AG04450 (cell line): ENCODE measurements around the gene CHCHD6. TPM values are rescaled to one million over a fixed set of nuclear protein-coding genes. Genes with fewer than 3 reads are reported as not detected.

Experiments
- CTCF ChIA-PET: fragments of 300-600, 350-600 bp; formaldehyde crosslinking; extraction: SDS; loops from one replicate; lab custom pipeline; 2022; ENCODE audit warnings: antibody characterized with exemption, inconsistent platforms; lab: Charles Lee
- POLR2A ChIA-PET: fragments of 350-600 bp; formaldehyde crosslinking; extraction: SDS; loops from one replicate; lab custom pipeline; 2021; ENCODE audit warnings: antibody characterized with exemption, inconsistent platforms; lab: Yijun Ruan, JAX
- DNase-seq: peaks from one replicate; pipeline ENCODE4 v3.0.0-alpha.2; 2011; ENCODE audit warnings: low read depth, low spot score
- H3K27ac ChIP-seq: one replicate; pipeline ENCODE4 v1.5.1; 2012; ENCODE audit warnings: low read depth, low read length, control low read depth
- H3K27me3 ChIP-seq: one replicate; pipeline ENCODE4 v1.6.0; 2012; ENCODE audit warnings: low read length; ENCODE audit not compliant: control insufficient read depth, insufficient read depth
- H3K4me3 ChIP-seq: 2 replicates; pipeline ENCODE4 v1.5.1; 2011; ENCODE audit warnings: mild to moderate bottlenecking, low read depth, low read length, control low read depth
- H3K9me3 ChIP-seq: 2 replicates; pipeline ENCODE4 v1.5.1; 2012; ENCODE audit warnings: low read length; ENCODE audit not compliant: control insufficient read depth, insufficient read depth
- polyA plus RNA-seq: library from polyadenylated mRNA; depleted of rRNA; stranded (reverse); fragments of >200 nt; gene quantifications from 2 replicates; pipeline ENCODE4 v1.2.3, GENCODE V29; 2011
- TF ChIP-seq, protein P1 (sequence below): IDR thresholded peaks from 2 replicates; pipeline ENCODE4 v1.5.1; 2011; ENCODE audit warnings: low read depth, low read length, control low read depth, inconsistent platforms

Gene CHCHD6
- polyA plus RNA-seq, 1 experiment, result 14.0 TPM

DNA sequence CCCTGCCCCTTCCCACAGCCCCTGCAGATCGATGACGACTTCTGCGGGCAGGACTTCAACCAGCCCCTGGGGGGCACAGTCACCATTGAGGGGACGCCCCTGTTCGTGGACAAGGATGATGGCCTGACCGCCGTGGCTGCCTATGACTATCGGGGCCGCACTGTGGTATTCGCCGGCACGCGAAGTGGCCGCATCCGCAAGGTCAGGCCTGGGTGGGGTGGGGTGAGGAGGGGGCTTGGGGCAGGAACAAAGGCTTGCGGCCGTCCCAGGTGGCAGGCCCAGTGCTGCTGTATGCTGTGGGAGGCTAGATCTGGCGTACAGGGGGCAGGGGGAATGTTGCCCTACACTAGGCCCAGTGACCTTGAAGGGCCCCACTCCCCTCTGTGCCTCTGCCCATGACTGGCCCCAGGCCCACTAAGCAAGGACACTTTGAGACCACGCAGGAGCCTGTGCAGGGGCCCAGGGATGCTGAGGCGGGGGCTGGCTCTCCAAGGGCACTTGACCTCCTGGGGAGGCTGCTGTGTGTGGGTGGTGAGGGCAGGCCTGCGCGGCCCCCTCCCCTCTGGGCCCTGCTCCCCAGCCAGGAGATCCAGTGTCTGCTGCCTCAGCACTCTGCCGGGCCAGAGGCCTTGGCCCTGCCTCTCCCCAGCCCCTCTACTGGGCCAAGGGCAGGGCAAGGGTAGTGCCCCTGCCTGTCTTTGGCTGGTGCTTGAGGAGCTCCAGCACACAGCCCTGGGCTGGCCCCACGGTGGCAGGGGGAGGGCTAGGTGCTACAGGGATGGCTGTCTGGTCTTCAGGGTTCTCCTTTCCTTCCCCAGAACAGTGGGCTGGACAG is 287.5 kb downstream of the CHCHD6 start:
- Histone ChIP-seq H3K27me3 (no peaks in the 10 kb centered on the region), H3K4me3 (no peak overlapping the region), H3K27ac (no peak overlapping the region), H3K9me3 (no peaks in the 10 kb centered on the region; the same call in 1 of the 2 replicates)
- CTCF ChIA-PET, result interaction anchor here (1.5 kb wide), 1 partner anchor 239 kb away, joined by 5 read pairs; no protein-coding TSS in a partner anchor
- TF ChIP-seq, protein P1, sequence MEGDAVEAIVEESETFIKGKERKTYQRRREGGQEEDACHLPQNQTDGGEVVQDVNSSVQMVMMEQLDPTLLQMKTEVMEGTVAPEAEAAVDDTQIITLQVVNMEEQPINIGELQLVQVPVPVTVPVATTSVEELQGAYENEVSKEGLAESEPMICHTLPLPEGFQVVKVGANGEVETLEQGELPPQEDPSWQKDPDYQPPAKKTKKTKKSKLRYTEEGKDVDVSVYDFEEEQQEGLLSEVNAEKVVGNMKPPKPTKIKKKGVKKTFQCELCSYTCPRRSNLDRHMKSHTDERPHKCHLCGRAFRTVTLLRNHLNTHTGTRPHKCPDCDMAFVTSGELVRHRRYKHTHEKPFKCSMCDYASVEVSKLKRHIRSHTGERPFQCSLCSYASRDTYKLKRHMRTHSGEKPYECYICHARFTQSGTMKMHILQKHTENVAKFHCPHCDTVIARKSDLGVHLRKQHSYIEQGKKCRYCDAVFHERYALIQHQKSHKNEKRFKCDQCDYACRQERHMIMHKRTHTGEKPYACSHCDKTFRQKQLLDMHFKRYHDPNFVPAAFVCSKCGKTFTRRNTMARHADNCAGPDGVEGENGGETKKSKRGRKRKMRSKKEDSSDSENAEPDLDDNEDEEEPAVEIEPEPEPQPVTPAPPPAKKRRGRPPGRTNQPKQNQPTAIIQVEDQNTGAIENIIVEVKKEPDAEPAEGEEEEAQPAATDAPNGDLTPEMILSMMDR, result no peak
- POLR2A ChIA-PET, result no interaction called here
- DNase-seq, result no peak

DNA sequence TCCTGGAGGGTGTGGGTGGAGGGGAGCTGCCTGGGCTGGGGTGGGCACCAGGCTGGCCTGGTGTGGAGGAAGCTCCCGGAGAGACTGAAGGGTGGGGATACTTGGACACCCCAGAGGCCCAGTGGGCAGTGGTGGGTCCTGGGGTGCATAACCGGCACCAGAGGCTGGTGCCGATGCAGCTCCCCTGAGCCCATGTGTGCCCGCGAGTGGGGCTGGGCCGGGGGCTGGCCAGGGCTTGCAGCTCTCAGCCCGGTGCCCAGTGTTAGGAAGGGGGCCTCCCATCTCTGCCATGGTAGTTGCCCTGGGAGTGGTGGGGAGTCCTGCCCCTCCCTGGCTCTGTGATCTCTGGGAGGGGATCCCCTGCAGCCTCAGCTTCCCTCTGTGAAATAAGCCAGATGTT is 288.2 kb downstream of the CHCHD6 start:
- CTCF ChIA-PET, result interaction anchor here (1.5 kb wide), 1 partner anchor 240 kb away, joined by 5 read pairs; no protein-coding TSS in a partner anchor
- Histone ChIP-seq H3K9me3 (no peaks in the 10 kb centered on the region; the same call in 1 of the 2 replicates), H3K4me3 (no peak overlapping the region), H3K27ac (no peak overlapping the region), H3K27me3 (no peaks in the 10 kb centered on the region)
- POLR2A ChIA-PET, result no interaction called here
- TF ChIP-seq, protein P1, result no peak
- no peak for DNase-seq

DNA sequence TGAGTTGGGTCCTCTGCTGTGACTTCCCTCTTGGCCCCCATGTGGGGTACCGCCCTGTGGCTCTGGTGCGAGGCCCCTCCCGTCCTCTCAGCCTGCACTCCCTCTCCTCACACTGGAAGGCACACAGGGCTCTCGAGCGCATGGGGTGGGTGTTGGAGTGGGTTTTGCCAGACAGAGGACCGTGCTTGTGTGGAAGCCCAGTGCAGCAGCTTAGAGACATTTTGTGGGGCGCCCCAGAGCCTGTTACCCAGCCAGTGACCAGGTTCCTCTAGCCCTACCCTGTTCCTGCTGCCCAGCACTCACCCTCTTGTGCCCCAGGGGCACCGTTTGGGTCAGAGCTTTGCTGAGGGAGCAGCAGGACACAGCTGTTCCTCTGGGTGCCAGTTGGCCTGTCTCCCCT is 288.7 kb downstream of the CHCHD6 start:
- no peak for DNase-seq
- CTCF ChIA-PET, result interaction anchor here (1.5 kb wide), 1 partner anchor 241 kb away, joined by 5 read pairs; no protein-coding TSS in a partner anchor
- POLR2A ChIA-PET, result no interaction called here

DNA sequence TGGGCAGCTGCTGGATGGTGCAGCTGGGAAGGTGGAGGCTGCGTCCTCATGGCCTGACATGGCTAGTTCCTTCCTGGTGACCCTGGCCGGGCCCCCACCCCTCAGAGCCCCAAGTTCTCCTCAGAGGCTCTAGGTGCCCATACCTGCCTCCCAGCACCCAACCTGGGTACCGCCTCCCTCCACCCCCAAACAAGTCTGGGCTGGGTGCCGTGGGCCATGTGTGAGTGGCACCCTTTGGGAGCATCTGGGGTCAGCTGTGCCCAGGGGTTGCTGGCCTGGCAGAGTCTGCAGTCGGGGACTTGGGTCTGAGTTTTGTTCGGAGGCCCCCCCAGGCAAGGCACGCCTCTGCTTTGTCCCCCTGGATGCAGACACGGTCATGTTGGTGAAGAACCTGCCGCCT is 289.4 kb downstream of the CHCHD6 start:
- CTCF ChIA-PET, result no interaction called here
- Histone ChIP-seq H3K9me3 (no peaks in the 10 kb centered on the region; the same call in 1 of the 2 replicates), H3K27ac (no peak overlapping the region), H3K4me3 (no peak overlapping the region), H3K27me3 (no peaks in the 10 kb centered on the region)
- TF ChIP-seq, protein P1, result no peak
- no peak for DNase-seq
- POLR2A ChIA-PET, result no interaction called here

More for the DNA sequence above, 288.7 kb downstream of the CHCHD6 start:
- Histone ChIP-seq H3K27ac (no peak overlapping the region), H3K4me3 (no peak overlapping the region), H3K27me3 (no peaks in the 10 kb centered on the region), H3K9me3 (no peaks in the 10 kb centered on the region; the same call in 1 of the 2 replicates)
- TF ChIP-seq, protein P1, result no peak

DNA sequence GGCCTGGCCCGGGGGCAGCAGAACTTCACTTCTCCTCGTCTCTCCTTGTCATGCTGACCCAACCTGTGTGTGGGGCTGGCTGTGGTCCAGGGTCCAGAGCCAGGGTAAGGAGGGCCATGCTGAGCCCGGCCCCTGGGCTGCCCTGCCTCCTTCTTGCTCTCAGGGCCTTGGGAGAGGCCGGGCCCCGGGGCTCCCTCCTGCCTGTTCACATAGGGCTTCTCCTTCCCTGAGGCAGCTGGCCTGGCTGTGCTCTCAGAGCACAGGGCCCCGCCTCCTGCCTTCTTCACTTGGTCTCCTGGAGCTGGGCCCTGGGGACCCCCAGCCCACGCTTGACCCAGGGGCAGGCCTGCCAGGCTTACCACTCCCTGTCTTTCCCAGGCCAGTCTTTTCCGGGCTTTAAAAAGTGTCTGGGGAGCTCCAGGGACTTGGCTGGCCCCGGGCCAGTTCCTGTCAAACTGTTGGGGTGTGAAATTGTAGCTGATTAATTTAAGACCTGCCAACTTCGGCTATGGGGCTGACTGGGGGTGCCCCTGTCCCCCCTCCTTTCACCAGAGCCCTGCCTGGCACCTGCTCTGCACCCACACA is 290.7 kb downstream of the CHCHD6 start:
- H3K9me3 ChIP-seq, result no peaks in the 10 kb centered on the region; the same call in 1 of the 2 replicates
- H3K27ac ChIP-seq, result no peak overlapping the region
- ChIA-PET POLR2A (interaction anchor here (1.3 kb wide), 1 partner anchor 10 kb away, joined by 4 read pairs; no protein-coding TSS in a partner anchor), CTCF (no interaction called here)
- no peaks in the 10 kb centered on the region for H3K27me3 ChIP-seq
- TF ChIP-seq, protein P1, result no peak
- no peak for DNase-seq
- H3K4me3 ChIP-seq, result no peak overlapping the region
